Prostate gland (tissue), 2 donors: ENCODE measurements around the gene HAT1.

Experiments used
- POLR2A ChIP-seq: fragments of 450-650 bp; IDR thresholded peaks from one replicate; pipeline ENCODE4 v1.6.1; 2016; ENCODE audit warnings: antibody characterized with exemption, mild to moderate bottlenecking
- POLR2AphosphoS5 ChIP-seq: sonication (generic); formaldehyde crosslinking; IDR thresholded peaks from one replicate; pipeline ENCODE4 v1.6.1; 2017; ENCODE audit warnings: antibody characterized with exemption
- TF ChIP-seq, protein P1 (sequence below), 4 experiments: fragments of 200-600 bp in 2 of 4; fragments of 450-650 bp in 2 of 4; sonication (generic) in 2 of 4; IDR thresholded peaks; 1 replicate in 3 of 4; 2 replicates in 1 of 4; pipeline ENCODE4 v1.5.1; 2016 to 2019; ENCODE audit warnings: antibody characterized with exemption in 4 of 4, mild to moderate bottlenecking in 2 of 4, moderate library complexity in 2 of 4

DNA sequence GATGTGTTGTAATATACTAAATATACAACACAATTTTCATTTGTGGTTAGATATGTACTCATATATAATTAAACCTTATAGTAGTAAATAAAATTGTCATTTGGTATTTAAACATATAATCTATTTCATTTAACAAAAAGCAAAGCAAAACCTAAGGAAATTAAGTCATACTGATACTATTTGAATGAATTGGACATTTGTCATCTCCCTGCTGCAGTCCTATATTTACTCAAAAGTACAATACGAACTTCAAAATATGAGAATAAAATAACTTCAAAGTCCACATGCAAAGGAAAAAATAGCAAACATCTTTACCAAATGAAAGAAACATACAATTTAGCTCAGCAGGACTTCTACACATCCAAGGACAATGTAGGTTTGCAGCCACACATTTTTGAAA, 11.8 kb upstream of the HAT1 start:
- no peak for TF ChIP-seq POLR2AphosphoS5
- TF ChIP-seq POLR2A = no peak
- TF ChIP-seq, protein P1, sequence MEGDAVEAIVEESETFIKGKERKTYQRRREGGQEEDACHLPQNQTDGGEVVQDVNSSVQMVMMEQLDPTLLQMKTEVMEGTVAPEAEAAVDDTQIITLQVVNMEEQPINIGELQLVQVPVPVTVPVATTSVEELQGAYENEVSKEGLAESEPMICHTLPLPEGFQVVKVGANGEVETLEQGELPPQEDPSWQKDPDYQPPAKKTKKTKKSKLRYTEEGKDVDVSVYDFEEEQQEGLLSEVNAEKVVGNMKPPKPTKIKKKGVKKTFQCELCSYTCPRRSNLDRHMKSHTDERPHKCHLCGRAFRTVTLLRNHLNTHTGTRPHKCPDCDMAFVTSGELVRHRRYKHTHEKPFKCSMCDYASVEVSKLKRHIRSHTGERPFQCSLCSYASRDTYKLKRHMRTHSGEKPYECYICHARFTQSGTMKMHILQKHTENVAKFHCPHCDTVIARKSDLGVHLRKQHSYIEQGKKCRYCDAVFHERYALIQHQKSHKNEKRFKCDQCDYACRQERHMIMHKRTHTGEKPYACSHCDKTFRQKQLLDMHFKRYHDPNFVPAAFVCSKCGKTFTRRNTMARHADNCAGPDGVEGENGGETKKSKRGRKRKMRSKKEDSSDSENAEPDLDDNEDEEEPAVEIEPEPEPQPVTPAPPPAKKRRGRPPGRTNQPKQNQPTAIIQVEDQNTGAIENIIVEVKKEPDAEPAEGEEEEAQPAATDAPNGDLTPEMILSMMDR (IDR thresholded peaks at IDR 0.05) = no peak
